Measurements from ENCODE around the gene FCER2.

FCER2 gene

DNA sequence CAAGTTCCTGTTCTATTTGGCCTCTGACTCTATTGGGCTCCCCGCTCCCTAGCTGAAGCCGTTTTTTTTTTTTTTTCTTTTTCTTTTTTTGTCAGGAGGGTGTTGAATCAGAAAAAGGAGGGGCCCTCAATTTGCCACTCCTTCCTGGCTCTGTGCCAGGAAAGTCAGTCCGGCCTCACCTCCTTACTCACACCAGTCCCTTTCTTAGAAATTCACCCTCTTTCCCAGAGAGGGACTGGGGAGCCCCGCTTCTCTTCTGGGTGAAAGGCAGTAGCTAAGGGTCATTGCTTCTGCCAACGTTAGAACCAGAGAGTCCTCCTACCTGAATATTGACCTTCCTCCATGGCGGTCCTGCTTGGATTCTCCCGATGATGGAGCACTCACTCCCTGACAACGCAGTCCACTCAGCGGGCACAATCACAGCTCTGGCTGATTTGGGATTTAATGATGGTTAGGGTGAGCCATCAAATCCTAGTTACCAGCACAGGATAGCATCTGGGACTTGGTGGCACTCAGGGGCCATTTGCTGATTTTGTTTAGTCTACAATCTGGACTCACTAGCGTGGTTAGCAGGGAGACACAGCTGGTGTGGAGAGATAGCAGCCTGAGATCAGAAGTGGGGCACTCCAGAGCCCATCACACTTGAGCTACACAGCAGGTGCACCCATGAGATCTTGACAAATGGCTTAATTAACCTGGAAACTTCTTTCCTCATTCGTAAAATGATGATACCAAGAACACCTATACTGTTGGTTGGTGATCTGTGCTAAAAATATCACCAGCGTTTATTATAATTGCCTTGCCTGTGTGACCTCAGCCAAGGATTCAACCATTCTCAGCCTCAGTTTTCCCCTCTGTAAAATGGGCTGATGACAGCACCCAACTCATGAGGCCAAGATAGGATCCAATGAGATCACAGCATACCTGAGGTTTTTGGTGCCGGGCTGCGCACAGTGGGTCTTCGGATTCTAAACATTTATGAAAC lies 2.2 kb downstream of the FCER2 start:
- DNase-seq = no peak

DNA sequence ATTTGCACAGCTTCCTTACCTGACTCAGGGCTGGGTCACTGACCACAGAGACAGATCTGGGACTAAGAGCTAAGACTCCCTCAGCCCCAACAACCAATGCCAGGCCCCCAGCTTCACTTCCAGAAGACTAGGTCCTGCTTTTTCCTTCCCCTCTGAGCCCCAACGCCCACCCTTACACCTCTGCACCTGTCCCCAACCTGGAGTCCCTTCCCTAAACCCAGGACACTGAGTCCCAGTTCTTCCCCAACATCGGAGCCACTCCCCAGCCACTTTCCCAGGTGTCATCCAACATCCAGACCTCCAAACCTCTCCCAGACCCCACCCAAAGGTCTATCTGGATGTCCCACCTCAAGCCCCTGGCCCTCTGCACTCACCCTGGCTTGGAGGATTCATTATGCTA lies 2.9 kb downstream of the FCER2 start:
- no peak for DNase-seq

- DNase-seq = no peak
These were observed 3.3 kb downstream of the FCER2 start for GRCh38 chr19:7698583-7698982.

DNA sequence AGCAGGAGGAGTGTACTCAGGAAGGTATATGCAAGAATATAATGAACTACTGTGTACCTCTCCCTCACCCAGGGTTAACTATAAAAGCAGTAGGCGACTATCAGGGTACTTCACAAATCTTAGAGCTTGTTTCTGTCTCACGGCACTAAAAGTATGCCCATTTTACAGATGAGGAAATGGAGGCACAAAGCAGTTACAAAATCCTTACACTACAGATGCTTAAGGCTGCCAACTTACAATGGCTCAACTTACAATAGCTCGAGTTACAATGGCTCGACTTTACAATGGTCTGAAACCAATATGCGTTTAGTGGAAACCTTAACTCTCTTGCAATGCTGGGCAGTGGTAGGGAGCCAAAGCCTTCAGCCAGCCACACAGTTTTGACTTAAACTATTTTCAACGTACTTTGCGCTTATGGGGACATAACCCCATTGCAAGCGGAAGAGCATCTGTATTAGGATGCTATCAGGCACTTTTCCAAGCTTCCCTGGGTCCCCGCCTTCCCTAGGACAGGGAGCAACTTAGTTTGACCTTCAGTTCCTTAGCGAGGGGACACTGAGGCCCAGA lies 4.1 kb downstream of the FCER2 start:
- no peak for DNase-seq

DNA sequence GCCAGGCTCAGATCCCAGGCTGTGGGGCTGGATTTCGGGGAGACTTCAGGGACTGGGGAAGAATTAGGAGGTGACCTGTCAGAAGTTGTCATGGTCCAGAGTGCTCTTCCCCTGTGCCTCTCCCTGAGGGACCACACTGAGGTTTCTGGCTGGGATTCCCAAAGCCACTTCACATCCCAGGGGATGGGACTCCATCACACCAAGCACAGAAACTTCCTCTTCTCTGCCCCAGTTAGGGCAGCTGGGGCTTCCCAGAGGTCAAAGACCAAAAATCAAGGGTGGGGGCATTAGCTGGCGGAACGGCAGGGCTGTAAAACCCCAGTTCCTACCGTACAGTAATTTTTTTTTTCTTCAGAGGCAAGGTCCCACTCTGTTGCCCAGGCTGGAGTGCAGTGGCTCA lies 7.4 kb downstream of the FCER2 start:
- DNase-seq = no peak

DNA sequence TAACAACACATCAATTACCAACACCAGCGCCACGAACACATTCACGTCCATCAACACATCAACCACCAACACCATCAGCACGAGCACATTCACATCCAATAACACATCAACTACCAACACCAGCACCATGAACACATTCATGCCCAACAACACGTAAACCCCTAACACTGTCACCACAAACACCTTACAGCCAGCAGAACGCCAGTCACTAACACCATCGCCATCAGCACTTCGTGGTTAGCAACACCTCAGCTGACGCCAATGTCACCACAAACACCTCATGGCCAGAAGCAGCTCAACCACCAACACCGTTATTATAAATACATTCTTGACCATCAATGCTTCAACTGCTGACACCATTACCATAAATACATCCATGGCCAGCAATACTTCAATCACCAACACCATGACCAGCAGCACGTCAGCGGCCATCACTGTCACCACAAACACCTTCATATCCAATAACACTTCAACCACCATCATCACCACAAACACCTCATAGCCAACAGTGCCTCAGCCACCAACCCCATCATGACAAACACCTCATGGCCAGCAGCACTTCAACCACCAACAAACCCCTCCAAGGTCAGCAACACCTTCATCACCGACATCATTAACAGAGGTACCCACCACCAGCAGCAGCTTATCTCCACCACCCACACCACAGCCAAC lies 9.4 kb downstream of the FCER2 start:
- DNase-seq = no peak

GRCh38 chr19:7691497-7691896 lies 10.4 kb downstream of the FCER2 start:
- no peak for DNase-seq

DNA sequence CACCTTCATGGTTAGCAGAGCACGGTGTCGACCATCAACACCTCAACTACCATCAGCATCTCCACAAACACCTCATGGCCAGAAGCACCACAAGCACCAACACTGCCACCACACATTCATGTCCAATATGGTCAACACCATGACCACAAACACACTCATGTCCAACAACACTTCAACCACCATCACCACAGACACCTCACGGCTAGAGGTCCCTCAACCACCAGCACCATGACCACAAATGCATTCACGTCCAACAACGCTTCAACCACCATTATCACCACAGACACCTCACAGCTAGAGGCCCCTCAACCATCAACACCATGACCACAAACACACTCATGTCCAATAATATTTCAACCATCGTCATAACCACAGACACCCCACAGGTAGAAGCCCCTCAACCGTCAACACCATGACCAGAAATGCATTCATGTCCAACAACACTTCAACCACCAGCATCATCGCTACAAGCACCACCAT lies 11.1 kb downstream of the FCER2 start:
- no peak for DNase-seq

- DNase-seq = no peak
These were observed 12.8 kb downstream of the FCER2 start for GRCh38 chr19:7689165-7689564.

- DNase-seq = no peak
These were observed 14.8 kb downstream of the FCER2 start for GRCh38 chr19:7687177-7687576.

GRCh38 chr19:7685546-7686445 lies 16.1 kb downstream of the FCER2 start:
- no peak for DNase-seq

GRCh38 chr19:7682175-7682855 lies 19.6 kb downstream of the FCER2 start:
- no peak for DNase-seq

DNA sequence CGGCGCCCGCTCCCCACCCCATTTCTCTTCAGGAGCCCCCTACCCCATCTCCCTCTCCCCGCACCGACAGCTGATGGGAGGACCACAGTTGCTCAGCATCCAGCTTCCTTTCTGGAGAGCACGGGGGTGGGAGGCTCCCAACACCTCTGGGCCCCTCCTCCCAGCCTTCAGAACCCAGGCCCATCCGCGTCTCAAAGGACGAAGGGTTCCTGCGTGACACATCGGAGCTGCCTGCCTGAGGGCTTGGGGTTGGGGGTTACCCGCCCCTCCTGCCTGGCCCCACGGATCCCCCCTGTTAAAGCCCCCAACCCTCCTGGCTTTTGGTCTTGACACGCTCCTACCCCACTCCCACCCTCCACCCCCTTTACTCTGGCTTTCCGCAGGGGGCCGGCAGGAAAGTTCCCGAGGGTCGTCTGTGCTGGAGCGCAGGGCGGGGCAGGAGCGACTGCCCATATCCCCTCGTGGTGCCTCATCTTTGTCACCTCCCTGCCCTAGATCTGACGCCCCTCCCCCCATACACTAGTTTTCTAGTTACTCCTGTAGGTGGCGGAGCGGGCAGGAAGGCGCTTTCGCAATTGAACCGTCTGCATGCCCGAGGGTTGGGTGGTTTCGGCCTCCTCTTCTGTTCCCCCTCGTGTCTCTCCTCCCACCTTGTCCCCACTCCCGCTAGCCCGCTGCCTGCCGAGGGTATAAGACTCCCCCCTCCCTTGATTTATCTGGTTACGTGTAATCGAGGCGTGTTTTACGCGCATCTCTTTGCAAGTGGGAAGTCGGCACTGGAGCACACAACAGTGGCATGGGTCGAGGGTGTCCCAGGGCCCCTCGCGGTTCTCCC lies 20.4 kb downstream of the FCER2 start:
- peak in 1 of 2 donors; percentile 23 for DNase-seq

GRCh38 chr19:7680606-7681339 lies 21.2 kb downstream of the FCER2 start, which contains the start of gene TRAPPC5:
Gene TRAPPC5 (plus strand): TSS chr19:7680833. CDS start chr19:7682254, 1,421 bp downstream.
- DNase-seq = peak; percentile 62 to 77

GRCh38 chr19:7679771-7680605 lies 21.9 kb downstream of the FCER2 start:
- DNase-seq = no peak

- DNase-seq = no peak
These were observed 22.8 kb downstream of the FCER2 start for GRCh38 chr19:7678971-7679751.

DNA sequence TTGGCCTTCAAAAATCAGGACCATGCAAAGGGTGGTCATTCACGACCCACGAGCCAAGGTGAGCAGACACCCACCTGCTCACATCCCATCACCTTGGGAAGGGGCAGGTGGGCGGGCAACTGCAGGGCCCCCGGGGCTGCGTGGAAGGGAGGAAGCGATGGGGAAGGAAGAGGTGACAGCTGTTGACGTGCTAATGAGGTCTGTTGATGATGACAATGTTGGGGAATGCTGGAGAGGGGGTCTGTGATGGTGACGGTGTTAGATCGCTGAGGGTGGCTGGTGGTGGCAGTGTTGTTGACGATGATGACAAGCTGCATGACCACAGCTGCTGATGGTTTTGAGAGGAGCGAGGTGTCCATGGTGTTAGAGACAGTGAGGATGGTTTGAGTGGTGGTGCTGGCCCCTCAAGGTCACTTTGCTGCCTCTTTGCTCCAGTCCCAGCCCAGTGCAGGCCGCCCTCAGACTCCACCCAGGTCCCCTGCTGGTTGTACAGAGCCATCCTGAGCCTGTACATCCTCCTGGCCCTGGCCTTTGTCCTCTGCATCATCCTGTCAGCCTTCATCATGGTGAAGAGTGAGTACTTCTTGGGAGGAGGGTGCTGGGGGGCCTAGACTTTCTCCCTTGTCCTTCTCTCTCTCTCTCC lies 24.1 kb downstream of the FCER2 start:
- no peak for DNase-seq

GRCh38 chr19:7676854-7677253 lies 25.1 kb downstream of the FCER2 start, which contains the start of gene MCEMP1:
Gene MCEMP1 (plus strand): TSS chr19:7677090. CDS start chr19:7677121, 31 bp downstream.
- no peak for DNase-seq

Measured in hippocampal formation (tissue), 2 donors.